Measurements from ENCODE around the gene NAA60. TPM values are rescaled to one million over a fixed set of nuclear protein-coding genes. Genes with fewer than 3 reads are reported as not detected.

The NAA60 gene
- total RNA-seq, 1 donor from 2014 or later = 27.1 TPM

GRCh38 chr16:3478242-3478925 is 34.9 kb downstream of the NAA60 start:
- Histone ChIP-seq H3K27me3 (ENCODE audit: control insufficient read depth, insufficient read depth, low read length) (no peaks in the 10 kb centered on the region), H3K4me3 (ENCODE audit: low read depth, low read length) (no peak overlapping the region), H3K36me3 (ENCODE audit: control insufficient read depth, insufficient read depth, low read length) (no peaks in the 10 kb centered on the region)
- no peak for DNase-seq (ENCODE audit: low read depth)
- TF ChIP-seq CTCF (IDR thresholded peaks at IDR 0.05; ENCODE audit: insufficient read depth, low read length, poor library complexity, severe bottlenecking) = no peak

- H3K4me3 ChIP-seq (ENCODE audit: low read depth, low read length) = no peak overlapping the region
- peaks cover 1% of the 10 kb centered on the region for H3K36me3 ChIP-seq (ENCODE audit: control insufficient read depth, insufficient read depth, low read length)
- TF ChIP-seq CTCF (IDR thresholded peaks at IDR 0.05; ENCODE audit: insufficient read depth, low read length, poor library complexity, severe bottlenecking) = no peak
- no peaks in the 10 kb centered on the region for H3K27me3 ChIP-seq (ENCODE audit: control insufficient read depth, insufficient read depth, low read length)
- no peak for DNase-seq (ENCODE audit: low read depth)
Observed at GRCh38 chr16:3479654-3480216, 36.3 kb downstream of the NAA60 start.

- no peak for DNase-seq (ENCODE audit: low read depth)
- Histone ChIP-seq H3K4me3 (ENCODE audit: low read depth, low read length) (no peak overlapping the region), H3K27me3 (ENCODE audit: control insufficient read depth, insufficient read depth, low read length) (no peaks in the 10 kb centered on the region), H3K36me3 (ENCODE audit: control insufficient read depth, insufficient read depth, low read length) (peaks cover 5% of the 10 kb centered on the region)
- TF ChIP-seq CTCF (IDR thresholded peaks at IDR 0.05; ENCODE audit: insufficient read depth, low read length, poor library complexity, severe bottlenecking) = no peak
Observed at GRCh38 chr16:3480901-3481695, 37.6 kb downstream of the NAA60 start.

- Histone ChIP-seq H3K36me3 (ENCODE audit: control insufficient read depth, insufficient read depth, low read length) (peaks cover 5% of the 10 kb centered on the region), H3K27me3 (ENCODE audit: control insufficient read depth, insufficient read depth, low read length) (no peaks in the 10 kb centered on the region), H3K4me3 (ENCODE audit: low read depth, low read length) (no peak overlapping the region)
- TF ChIP-seq CTCF (IDR thresholded peaks at IDR 0.05; ENCODE audit: insufficient read depth, low read length, poor library complexity, severe bottlenecking) = no peak
- no peak for DNase-seq (ENCODE audit: low read depth)
Observed at GRCh38 chr16:3481696-3482658, 38.5 kb downstream of the NAA60 start.

- no peak for TF ChIP-seq CTCF (IDR thresholded peaks at IDR 0.05; ENCODE audit: insufficient read depth, low read length, poor library complexity, severe bottlenecking)
- Histone ChIP-seq H3K27me3 (ENCODE audit: control insufficient read depth, insufficient read depth, low read length) (no peaks in the 10 kb centered on the region), H3K4me3 (ENCODE audit: low read depth, low read length) (no peak overlapping the region), H3K36me3 (ENCODE audit: control insufficient read depth, insufficient read depth, low read length) (peaks cover 5% of the 10 kb centered on the region)
- DNase-seq (ENCODE audit: low read depth) = no peak
Observed at GRCh38 chr16:3482659-3483241, 39.3 kb downstream of the NAA60 start.
